ENCODE measurements around the gene TNFRSF17.
"Not testable (repeated sequence)": the region's sequence is repeated elsewhere in the genome, so short reads cannot be mapped to it uniquely, and the experiment has no call there.

GRCh38 chr16:11970292-11970691 is 5.3 kb downstream of the TNFRSF17 start:
- not testable (repeated sequence) for TF ChIP-seq CTCF (IDR thresholded peaks at IDR 0.05); POLR2A (IDR thresholded peaks at IDR 0.05); POLR2AphosphoS5 (IDR thresholded peaks at IDR 0.05; ENCODE audit: insufficient read depth in 1 of 2, low read depth in 1 of 2)
